Mesenchymal stem cell (in vitro differentiated cells and primary cell): Measurements from ENCODE around the gene SGSM2. TPM values are rescaled to one million over a fixed set of nuclear protein-coding genes. Genes with fewer than 3 reads are reported as not detected.
A peak's percentile ranks its signal among the peaks of the same experiment; 100 is the strongest.

Source experiments
- DNase-seq: peaks from one replicate; pipeline ENCODE4 v3.0.0-alpha.2; 2013
- H2AFZ ChIP-seq: one replicate; pipeline ENCODE4 v1.6.1; 2013; ENCODE audit warnings: low read depth, mild to moderate bottlenecking, control low read depth, inconsistent platforms, low read length, moderate library complexity
- H2AK5ac ChIP-seq: 2 replicates; pipeline ENCODE4 v1.6.1; 2013; ENCODE audit warnings: low read length, moderate library complexity, mild to moderate bottlenecking, inconsistent platforms; ENCODE audit not compliant: severe bottlenecking
- H2BK120ac ChIP-seq: one replicate; pipeline ENCODE4 v1.6.1; 2013; ENCODE audit warnings: low read depth, mild to moderate bottlenecking, inconsistent platforms, low read length, moderate library complexity
- H2BK12ac ChIP-seq, 2 experiments: one replicate each; pipeline ENCODE4 v1.6.1; 2013; ENCODE audit warnings: inconsistent platforms in 2 of 2, low read length in 2 of 2, mild to moderate bottlenecking in 2 of 2, moderate library complexity in 2 of 2, control low read depth in 1 of 2
- H2BK15ac ChIP-seq: one replicate; pipeline ENCODE4 v1.6.1; 2013; ENCODE audit warnings: mild to moderate bottlenecking, low read depth, inconsistent platforms; ENCODE audit not compliant: poor library complexity, severe bottlenecking
- H2BK5ac ChIP-seq: 2 replicates; pipeline ENCODE4 v1.6.1; 2013; ENCODE audit warnings: low read depth, mild to moderate bottlenecking, low read length, control low read depth, inconsistent platforms; ENCODE audit not compliant: poor library complexity, severe bottlenecking
- H3K14ac ChIP-seq, 2 experiments: one replicate each; pipeline ENCODE4 v1.6.1; 2013; ENCODE audit warnings: inconsistent platforms in 2 of 2, low read length in 2 of 2, control low read depth in 1 of 2, mild to moderate bottlenecking in 1 of 2, moderate library complexity in 1 of 2
- H3K18ac ChIP-seq, 2 experiments: one replicate each; pipeline ENCODE4 v1.6.1; 2013; ENCODE audit warnings: inconsistent platforms in 2 of 2, low read length in 2 of 2, control low read depth in 1 of 2, low read depth in 1 of 2, mild to moderate bottlenecking in 1 of 2
- H3K23ac ChIP-seq, 2 experiments: one replicate each; pipeline ENCODE4 v1.6.1; 2013; ENCODE audit warnings: inconsistent platforms in 2 of 2, low read length in 2 of 2, mild to moderate bottlenecking in 2 of 2, moderate library complexity in 2 of 2, control low read depth in 1 of 2
- H3K27ac ChIP-seq: 2 replicates; pipeline ENCODE4 v1.5.1; 2013; ENCODE audit warnings: mild to moderate bottlenecking, moderate library complexity, low read length, control low read depth, inconsistent platforms; ENCODE audit not compliant: poor library complexity, severe bottlenecking
- H3K27me3 ChIP-seq, 2 experiments: 2 replicates each; pipeline versions ENCODE4 v1.6.1 to v1.7.0; 2013; ENCODE audit warnings: low read length in 2 of 2, mild to moderate bottlenecking in 2 of 2, moderate library complexity in 2 of 2, control low read depth in 1 of 2, inconsistent platforms in 1 of 2; ENCODE audit not compliant: control insufficient read depth in 1 of 2, insufficient read depth in 1 of 2
- H3K36me3 ChIP-seq, 2 experiments: 2 replicates each; pipeline versions ENCODE4 v1.6.1 to v1.7.0; 2013; ENCODE audit warnings: low read length in 2 of 2, control low read depth in 1 of 2, inconsistent platforms in 1 of 2, low read depth in 1 of 2, mild to moderate bottlenecking in 1 of 2; ENCODE audit not compliant: insufficient read depth in 2 of 2, control insufficient read depth in 1 of 2
- H3K4ac ChIP-seq, 2 experiments: one replicate each; pipeline ENCODE4 v1.6.1; 2013; ENCODE audit warnings: inconsistent platforms in 2 of 2, low read length in 2 of 2, mild to moderate bottlenecking in 2 of 2, moderate library complexity in 2 of 2, control low read depth in 1 of 2, low read depth in 1 of 2
- H3K4me1 ChIP-seq: 2 replicates; pipeline ENCODE4 v1.6.1; 2013; ENCODE audit warnings: low read depth, low read length, control low read depth; ENCODE audit not compliant: control insufficient read depth, insufficient read depth
- H3K4me2 ChIP-seq: 2 replicates; pipeline ENCODE4 v1.6.1; 2013; ENCODE audit warnings: low read length, mild to moderate bottlenecking, inconsistent platforms; ENCODE audit not compliant: poor library complexity, severe bottlenecking
- H3K4me3 ChIP-seq, 2 experiments: 2 replicates each; pipeline versions ENCODE4 v1.5.1 to v1.7.0; 2013; ENCODE audit warnings: low read length in 2 of 2, mild to moderate bottlenecking in 2 of 2, control low read depth in 1 of 2, low read depth in 1 of 2; ENCODE audit not compliant: insufficient read depth in 1 of 2
- H3K79me1 ChIP-seq: replicated peaks from 2 replicates; pipeline ENCODE4 v1.6.1; 2013; ENCODE audit warnings: mild to moderate bottlenecking, control low read depth, low read length, inconsistent platforms; ENCODE audit not compliant: poor library complexity, severe bottlenecking
- H3K9ac ChIP-seq: 2 replicates; pipeline ENCODE4 v1.7.0; 2013; ENCODE audit warnings: mild to moderate bottlenecking, low read length, moderate library complexity
- H3K9me3 ChIP-seq: 2 replicates; pipeline ENCODE4 v1.7.0; 2013; ENCODE audit warnings: mild to moderate bottlenecking, low read length; ENCODE audit not compliant: control insufficient read depth
- H4K8ac ChIP-seq: one replicate; pipeline ENCODE4 v1.6.1; 2013; ENCODE audit warnings: inconsistent platforms, mild to moderate bottlenecking, low read length, moderate library complexity
- H4K91ac ChIP-seq: one replicate; pipeline ENCODE4 v1.6.1; 2013; ENCODE audit warnings: mild to moderate bottlenecking, low read length, inconsistent platforms
- whole genome bisulfite sequencing: methylation state at CpG from one replicate; pipeline ENCODE4 v1.1.7; 2013; ENCODE audit warnings: mixed read lengths; 5-methylcytosine and 5-hydroxymethylcytosine counted together
- polyA plus RNA-seq, 2 experiments: library from polyadenylated mRNA; stranded (reverse); fragments of 200-250 nt; gene quantifications; one replicate each; pipeline ENCODE4 v1.2.3, GENCODE V29; 2013

Gene SGSM2, protein sequence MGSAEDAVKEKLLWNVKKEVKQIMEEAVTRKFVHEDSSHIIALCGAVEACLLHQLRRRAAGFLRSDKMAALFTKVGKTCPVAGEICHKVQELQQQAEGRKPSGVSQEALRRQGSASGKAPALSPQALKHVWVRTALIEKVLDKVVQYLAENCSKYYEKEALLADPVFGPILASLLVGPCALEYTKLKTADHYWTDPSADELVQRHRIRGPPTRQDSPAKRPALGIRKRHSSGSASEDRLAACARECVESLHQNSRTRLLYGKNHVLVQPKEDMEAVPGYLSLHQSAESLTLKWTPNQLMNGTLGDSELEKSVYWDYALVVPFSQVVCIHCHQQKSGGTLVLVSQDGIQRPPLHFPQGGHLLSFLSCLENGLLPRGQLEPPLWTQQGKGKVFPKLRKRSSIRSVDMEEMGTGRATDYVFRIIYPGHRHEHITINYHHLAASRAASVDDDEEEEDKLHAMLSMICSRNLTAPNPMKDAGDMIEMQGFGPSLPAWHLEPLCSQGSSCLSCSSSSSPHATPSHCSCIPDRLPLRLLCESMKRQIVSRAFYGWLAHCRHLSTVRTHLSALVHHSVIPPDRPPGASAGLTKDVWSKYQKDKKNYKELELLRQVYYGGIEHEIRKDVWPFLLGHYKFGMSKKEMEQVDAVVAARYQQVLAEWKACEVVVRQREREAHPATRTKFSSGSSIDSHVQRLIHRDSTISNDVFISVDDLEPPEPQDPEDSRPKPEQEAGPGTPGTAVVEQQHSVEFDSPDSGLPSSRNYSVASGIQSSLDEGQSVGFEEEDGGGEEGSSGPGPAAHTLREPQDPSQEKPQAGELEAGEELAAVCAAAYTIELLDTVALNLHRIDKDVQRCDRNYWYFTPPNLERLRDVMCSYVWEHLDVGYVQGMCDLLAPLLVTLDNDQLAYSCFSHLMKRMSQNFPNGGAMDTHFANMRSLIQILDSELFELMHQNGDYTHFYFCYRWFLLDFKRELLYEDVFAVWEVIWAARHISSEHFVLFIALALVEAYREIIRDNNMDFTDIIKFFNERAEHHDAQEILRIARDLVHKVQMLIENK
- polyA plus RNA-seq (2013, experiment 1 of 2): 39.7 TPM
- 36.3 TPM for polyA plus RNA-seq (2013, experiment 2 of 2)

DNA sequence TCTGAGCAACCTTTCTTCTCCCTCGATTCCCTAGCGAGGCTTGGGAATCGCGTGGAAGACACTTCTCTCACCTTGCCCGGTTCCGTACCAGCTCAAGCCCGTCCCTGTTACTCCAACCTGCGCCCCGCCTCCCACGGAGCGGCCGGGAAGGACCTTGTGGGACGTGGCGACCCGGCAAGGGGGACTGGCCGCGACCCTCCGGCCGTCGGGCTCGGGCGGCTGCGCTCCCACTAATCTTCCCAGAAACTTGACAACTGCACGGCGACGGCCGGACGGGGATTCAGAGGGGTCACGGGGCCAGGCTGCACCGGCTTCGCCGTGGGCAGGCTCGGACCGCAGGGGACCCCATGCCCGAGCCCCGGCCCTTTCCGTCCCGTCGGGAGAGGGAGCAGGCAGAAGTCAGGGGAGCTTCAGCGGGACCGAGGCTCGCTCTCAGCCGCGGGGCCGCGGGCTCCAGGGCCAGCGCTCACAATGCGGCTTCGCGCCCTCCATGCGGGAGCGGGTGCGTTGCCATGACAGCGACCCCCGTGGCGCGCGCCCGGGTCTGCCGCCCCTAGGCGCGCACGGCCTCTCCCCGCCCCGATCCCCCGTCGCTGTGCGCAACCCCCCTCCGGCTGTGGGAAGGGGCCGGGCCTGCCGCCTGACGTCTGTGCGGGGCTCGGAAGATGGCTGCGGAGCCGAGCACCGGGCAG, at the start of gene SGSM2:
Gene SGSM2 (plus strand): TSS at position 650 of the 692 bp plus-strand sequence. CDS start 188 bp downstream, outside the sequence.
- Histone ChIP-seq H2AK5ac (no peak within 1 kb of the TSS), H2BK15ac (peak within 1 kb of the TSS; percentile 12), H3K4me1 (peaks cover 15% of the 10 kb centered on the region), H4K91ac (peak within 1 kb of the TSS; percentile 52), H3K4ac (peak within 1 kb of the TSS; percentile 73 to 93), H3K9ac (peak within 1 kb of the TSS; percentile 94), H3K27ac (peak within 1 kb of the TSS; percentile 76), H3K27me3 (no peaks in the 10 kb centered on the region), H3K4me3 (peak within 1 kb of the TSS; percentile 65 to 94), H3K14ac (peak within 1 kb of the TSS; percentile 67 to 88), H3K18ac (peak within 1 kb of the TSS; percentile 52 to 92), H2BK12ac (peak within 1 kb of the TSS in 1 of 2 experiments; percentile 80), H4K8ac (peak within 1 kb of the TSS; percentile 71), H3K4me2 (peak within 1 kb of the TSS; percentile 73), H3K23ac (peak within 1 kb of the TSS in 1 of 2 experiments; percentile 5), H3K36me3 (peaks cover 10 to 42% of the 10 kb centered on the region in 2 experiments), H3K79me1 (peaks cover 17% of the 10 kb centered on the region), H3K9me3 (no peaks in the 10 kb centered on the region), H2AFZ (peak within 1 kb of the TSS; percentile 86), H2BK120ac (peak within 1 kb of the TSS; percentile 87), H2BK5ac (peak within 1 kb of the TSS; percentile 77)
- under 1% methylated on average over 61 of the region's 77 CpGs for WGBS
- DNase-seq: peak; percentile 65

DNA sequence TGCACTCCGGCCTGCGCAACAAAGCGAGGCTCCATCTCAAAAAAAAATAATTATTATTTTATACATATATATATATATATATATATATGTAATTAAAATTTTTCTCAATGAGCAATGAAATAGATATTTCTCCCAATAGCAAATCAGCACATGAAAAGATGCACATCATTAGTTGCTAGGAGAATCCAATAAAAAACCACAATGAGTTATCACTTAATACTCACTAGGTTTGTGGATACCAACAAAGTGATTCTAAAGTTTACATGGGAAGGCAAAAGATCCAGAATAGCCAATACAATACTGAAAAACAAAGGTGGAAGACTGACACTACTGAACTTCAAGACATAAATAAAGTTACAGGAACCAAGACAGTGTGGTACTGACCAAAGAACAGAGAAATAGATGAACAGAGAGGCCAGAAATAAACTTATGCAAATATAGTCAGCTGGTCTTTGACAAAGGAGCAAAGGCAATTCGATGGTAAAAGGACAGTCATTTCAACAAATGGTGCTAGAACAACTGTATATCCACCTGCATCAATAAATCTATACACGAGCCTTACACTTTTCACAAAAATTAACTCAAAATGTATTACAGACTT, 47.3 kb upstream of the SGSM2 start:
- no peak overlapping the region for H4K8ac ChIP-seq
- H2BK5ac ChIP-seq: no peak overlapping the region
- H2AK5ac ChIP-seq: no peak overlapping the region
- no peak for DNase-seq
- H2BK12ac ChIP-seq: no peak overlapping the region
- H3K18ac ChIP-seq: no peak overlapping the region
- WGBS: 97% methylated on average over 2 of the region's 5 CpGs
- H3K27ac ChIP-seq: no peak overlapping the region
- H3K79me1 ChIP-seq: peaks cover 24% of the 10 kb centered on the region
- peaks cover 23 to 72% of the 10 kb centered on the region in 2 experiments for H3K36me3 ChIP-seq
- no peak overlapping the region for H3K4me3 ChIP-seq
- no peak overlapping the region for H2AFZ ChIP-seq
- no peak overlapping the region for H3K9ac ChIP-seq
- H3K9me3 ChIP-seq: no peaks in the 10 kb centered on the region
- H2BK120ac ChIP-seq: no peak overlapping the region
- H3K4me2 ChIP-seq: no peak overlapping the region
- no peak overlapping the region for H4K91ac ChIP-seq
- H3K27me3 ChIP-seq: no peaks in the 10 kb centered on the region
- no peaks in the 10 kb centered on the region for H3K4me1 ChIP-seq
- H3K23ac ChIP-seq: no peak overlapping the region
- H2BK15ac ChIP-seq: no peak overlapping the region
- H3K4ac ChIP-seq: no peak overlapping the region
- no peak overlapping the region for H3K14ac ChIP-seq

DNA sequence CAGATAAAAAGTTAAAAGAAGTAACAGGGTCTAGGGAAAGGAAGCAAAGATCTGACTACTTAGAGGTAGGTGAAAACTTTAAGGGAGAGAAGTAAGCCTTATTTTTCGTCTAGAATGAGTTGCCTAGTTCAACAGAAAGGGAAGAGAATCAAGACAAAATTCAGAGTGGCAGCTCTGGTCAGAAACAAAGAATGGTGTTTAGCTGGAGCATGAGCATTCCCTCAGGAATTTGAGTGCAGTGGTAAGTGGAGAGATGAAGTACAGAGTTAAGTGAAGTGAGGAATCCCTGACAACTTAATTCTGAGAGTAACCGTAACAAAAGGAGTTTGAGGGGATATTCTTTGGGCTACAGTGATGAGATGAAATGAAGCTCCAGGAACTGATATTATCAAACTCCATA, 45.2 kb upstream of the SGSM2 start:
- WGBS: 81% methylated on average over 1 of the region's 2 CpGs

More for the DNA sequence above, 45.2 kb upstream of the SGSM2 start:
- Histone ChIP-seq H3K14ac (no peak overlapping the region), H3K4me1 (peaks cover 6% of the 10 kb centered on the region), H3K9me3 (no peaks in the 10 kb centered on the region), H2AFZ (no peak overlapping the region), H3K79me1 (peaks cover 39% of the 10 kb centered on the region), H3K4ac (no peak overlapping the region), H3K36me3 (peaks cover 30 to 87% of the 10 kb centered on the region in 2 experiments), H3K27ac (peak overlapping the region; percentile 43), H4K91ac (no peak overlapping the region), H2AK5ac (peak overlapping the region; percentile 88), H3K27me3 (no peaks in the 10 kb centered on the region), H3K23ac (no peak overlapping the region), H3K9ac (peak overlapping the region; percentile 7), H4K8ac (no peak overlapping the region), H3K18ac (no peak overlapping the region), H2BK15ac (no peak overlapping the region), H2BK5ac (no peak overlapping the region), H3K4me2 (no peak overlapping the region), H3K4me3 (no peak overlapping the region), H2BK120ac (no peak overlapping the region), H2BK12ac (no peak overlapping the region)
- DNase-seq: peak; percentile 22
